Esophagus squamous epithelium (tissue), 5 donors: ENCODE results near the gene ZC2HC1B. TPM values are rescaled to one million over a fixed set of nuclear protein-coding genes. Genes with fewer than 3 reads are reported as not detected.

Experiments
- DNase-seq: peaks from one replicate; lab custom pipeline; 2025; lab: John Stamatoyannopoulos, UW
- H3K27ac ChIP-seq, 4 donors: fragments of 200-600 bp; sonication (generic); one replicate each; pipeline ENCODE4 v1.5.1; 2016 to 2019; ENCODE audit warnings: mild to moderate bottlenecking in 1 of 4
- H3K27me3 ChIP-seq, 4 donors: fragments of 200-600 bp; sonication (generic); 1 replicate in 3 of 4; 2 replicates in 1 of 4; pipeline versions ENCODE4 v1.5.1 to v1.6.0; 2017 to 2021; ENCODE audit warnings: antibody characterized with exemption in 1 of 4
- H3K36me3 ChIP-seq, 3 donors: fragments of 200-600 bp; sonication (generic); one replicate each; pipeline ENCODE4 v1.5.1; 2016 to 2019
- H3K4me1 ChIP-seq, 3 donors: fragments of 200-600 bp; sonication (generic); one replicate each; pipeline ENCODE4 v1.5.1; 2017 to 2019
- H3K4me3 ChIP-seq, 4 donors: fragments of 200-600 bp; sonication (generic); 1 replicate in 3 of 4; 2 replicates in 1 of 4; pipeline ENCODE4 v1.5.1; 2016 to 2019; ENCODE audit warnings: mild to moderate bottlenecking in 2 of 4, moderate library complexity in 1 of 4
- H3K9me3 ChIP-seq, 3 donors: fragments of 200-600 bp; sonication (generic); one replicate each; pipeline ENCODE4 v1.5.1; 2016 to 2019
- CTCF ChIP-seq, 6 experiments: fragments of 450-650 bp in 4 of 6; fragments of 200-600 bp in 2 of 6; sonication (generic) in 2 of 6; IDR thresholded peaks; one replicate each; pipeline ENCODE4 v1.5.1; 2016 to 2019; ENCODE audit warnings: antibody characterized with exemption in 6 of 6, mild to moderate bottlenecking in 4 of 6, moderate library complexity in 4 of 6
- POLR2A ChIP-seq, 4 donors: fragments of 450-650 bp; IDR thresholded peaks; one replicate each; pipeline ENCODE4 v1.6.1; 2017; ENCODE audit warnings: antibody characterized with exemption in 4 of 4, mild to moderate bottlenecking in 4 of 4, moderate library complexity in 3 of 4
- WGBS, 2 donors: methylation state at CpG; one replicate each; pipeline ENCODE4 v1.1.5; 2018; 5-methylcytosine and 5-hydroxymethylcytosine counted together
- intact Hi-C: fragments of 100-400 bp; cut with DNase I; formaldehyde crosslinking; loops from one replicate; pipeline ENCODE4 v1.15.0; 2022
- total RNA-seq, 4 donors: library from RNA; depleted of rRNA; stranded (reverse); fragments of >200 nt; gene quantifications; one replicate each; pipeline ENCODE4 v1.1.0, GENCODE V29; 2016
- donor health status: DM: yes; HTN: yes; CAD: no.

Gene ZC2HC1B
- total RNA-seq, 4 donors from 2014 or later = not detected

- Histone ChIP-seq H3K4me1 (peaks cover 0 to 9% (median 0%) of the 10 kb centered on the region in 3 donors), H3K27me3 (no peaks in the 10 kb centered on the region), H3K27ac (no peak overlapping the region), H3K9me3 (no peaks in the 10 kb centered on the region), H3K4me3 (no peak overlapping the region), H3K36me3 (peaks cover 0 to 8% (median 0%) of the 10 kb centered on the region in 3 donors)
- TF ChIP-seq POLR2A (IDR thresholded peaks at IDR 0.05) (no peak), CTCF (IDR thresholded peaks at IDR 0.05) (peak in 5 of 6 experiments; percentile 23 to 51 (median 42))
- intact Hi-C loops = loop anchor here (5.0 kb wide), 1 partner anchor 70 kb away; no protein-coding TSS in a partner anchor
- 72 to 76% methylated on average over 16 to 20 of the region's 20 CpGs for WGBS, 2 donors
- DNase-seq = no peak
These were observed 77.8 kb downstream of the ZC2HC1B start for GRCh38 chr6:143941852-143942627.

GRCh38 chr6:143948208-143948607 is 83.9 kb downstream of the ZC2HC1B start:
- no peak overlapping the region for H3K4me3 ChIP-seq
- no peaks in the 10 kb centered on the region for H3K4me1 ChIP-seq
- peaks cover 0 to 5% (median 0%) of the 10 kb centered on the region in 3 donors for H3K9me3 ChIP-seq
- intact Hi-C loops = no loop called here
- peaks cover 0 to 42% (median 0%) of the 10 kb centered on the region in 3 donors for H3K36me3 ChIP-seq
- 78 to 81% methylated on average over 4 to 7 of the region's 7 CpGs for WGBS, 2 donors
- TF ChIP-seq CTCF (IDR thresholded peaks at IDR 0.05) (no peak), POLR2A (IDR thresholded peaks at IDR 0.05) (no peak)
- H3K27ac ChIP-seq = no peak overlapping the region
- H3K27me3 ChIP-seq = no peaks in the 10 kb centered on the region
- DNase-seq = no peak

GRCh38 chr6:143949535-143949934 is 85.3 kb downstream of the ZC2HC1B start:
- Histone ChIP-seq H3K4me3 (no peak overlapping the region), H3K36me3 (peaks cover 0 to 42% (median 0%) of the 10 kb centered on the region in 3 donors), H3K27me3 (no peaks in the 10 kb centered on the region), H3K27ac (no peak overlapping the region), H3K9me3 (peaks cover 0 to 5% (median 0%) of the 10 kb centered on the region in 3 donors), H3K4me1 (peaks cover 0 to 5% (median 0%) of the 10 kb centered on the region in 3 donors)
- TF ChIP-seq CTCF (IDR thresholded peaks at IDR 0.05) (no peak), POLR2A (IDR thresholded peaks at IDR 0.05) (no peak)
- intact Hi-C loops = no loop called here
- 63 to 91% methylated on average over 1 of the region's 1 CpG for WGBS, 2 donors
- DNase-seq = no peak

- WGBS, 2 donors = 80 to 90% methylated on average over 9 of the region's 9 CpGs
- Histone ChIP-seq H3K9me3 (peaks cover 0 to 5% (median 0%) of the 10 kb centered on the region in 3 donors), H3K4me1 (peaks cover 0 to 5% (median 0%) of the 10 kb centered on the region in 3 donors), H3K36me3 (peaks cover 0 to 42% (median 0%) of the 10 kb centered on the region in 3 donors), H3K27ac (no peak overlapping the region), H3K27me3 (no peaks in the 10 kb centered on the region), H3K4me3 (no peak overlapping the region)
- intact Hi-C loops = no loop called here
- DNase-seq = no peak
- no peak for TF ChIP-seq CTCF (IDR thresholded peaks at IDR 0.05)
These were observed 85.7 kb downstream of the ZC2HC1B start for GRCh38 chr6:143949962-143950361.

- Histone ChIP-seq H3K36me3 (peaks cover 0 to 42% (median 0%) of the 10 kb centered on the region in 3 donors), H3K4me3 (no peak overlapping the region), H3K27me3 (no peaks in the 10 kb centered on the region), H3K9me3 (peaks cover 0 to 5% (median 0%) of the 10 kb centered on the region in 3 donors), H3K4me1 (peaks cover 0 to 5% (median 0%) of the 10 kb centered on the region in 3 donors), H3K27ac (no peak overlapping the region)
- intact Hi-C loops = no loop called here
- TF ChIP-seq POLR2A (IDR thresholded peaks at IDR 0.05) (no peak), CTCF (IDR thresholded peaks at IDR 0.05) (no peak)
- 59 to 76% methylated on average over 3 of the region's 3 CpGs for WGBS, 2 donors
- DNase-seq = no peak
These were observed 86.6 kb downstream of the ZC2HC1B start for GRCh38 chr6:143950875-143951274.
